SKM-1 (cell line): ENCODE data around the gene ITPK1.

Experiments
- DNase-seq: peaks from one replicate; lab custom pipeline; 2025; ENCODE audit not compliant: unreplicated experiment; lab: John Stamatoyannopoulos, UW

Gene ITPK1

GRCh38 chr14:92958373-92959188 lies 157.1 kb downstream of the ITPK1 start:
- DNase-seq: no peak

- no peak for DNase-seq
These were observed 158.8 kb downstream of the ITPK1 start for GRCh38 chr14:92956961-92957360.

DNA sequence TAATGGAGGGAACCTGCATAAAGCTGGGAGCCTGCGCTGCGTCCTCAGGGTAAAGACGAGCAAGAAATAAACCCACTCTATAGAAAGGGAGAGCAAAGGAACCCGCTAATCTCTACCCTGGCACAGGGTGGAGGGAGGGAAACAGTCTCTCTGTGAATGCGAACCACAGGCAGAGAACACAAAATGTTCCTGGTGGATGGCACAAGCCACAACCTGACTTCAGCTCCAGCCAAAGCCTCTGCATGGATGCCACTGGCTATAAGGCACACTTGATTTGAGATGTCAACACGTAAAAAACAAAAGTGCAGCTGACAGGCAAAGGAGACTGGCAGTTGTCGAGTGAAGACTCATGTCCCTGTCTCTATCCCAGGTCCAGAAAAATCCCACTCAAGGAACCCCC lies 160.3 kb downstream of the ITPK1 start:
- DNase-seq: no peak

DNA sequence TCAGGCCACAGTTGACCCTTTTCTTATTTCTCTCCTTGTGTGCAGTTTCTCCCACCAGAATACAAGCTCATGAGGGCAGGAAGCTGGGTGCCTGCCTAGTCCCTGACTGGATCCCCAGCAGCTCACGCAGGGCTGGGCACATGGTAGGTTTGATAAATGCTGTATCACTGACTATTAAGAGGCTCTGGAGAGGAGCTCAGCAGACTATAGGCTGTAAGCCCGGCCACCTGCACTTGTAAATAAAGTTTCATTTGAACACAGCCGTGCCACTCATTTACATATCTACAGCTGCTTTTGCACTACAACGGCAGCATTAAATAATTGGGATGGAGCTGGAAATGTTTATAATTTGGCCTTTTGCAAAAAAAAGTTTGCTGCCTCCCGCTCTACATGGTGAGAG lies 160.8 kb downstream of the ITPK1 start:
- no peak for DNase-seq

- no peak for DNase-seq
These were observed 162.2 kb downstream of the ITPK1 start for GRCh38 chr14:92953526-92953925.

- no peak for DNase-seq
These were observed 163.0 kb downstream of the ITPK1 start for GRCh38 chr14:92952481-92953298.

- no peak for DNase-seq
These were observed 163.7 kb downstream of the ITPK1 start for GRCh38 chr14:92951912-92952471.

DNA sequence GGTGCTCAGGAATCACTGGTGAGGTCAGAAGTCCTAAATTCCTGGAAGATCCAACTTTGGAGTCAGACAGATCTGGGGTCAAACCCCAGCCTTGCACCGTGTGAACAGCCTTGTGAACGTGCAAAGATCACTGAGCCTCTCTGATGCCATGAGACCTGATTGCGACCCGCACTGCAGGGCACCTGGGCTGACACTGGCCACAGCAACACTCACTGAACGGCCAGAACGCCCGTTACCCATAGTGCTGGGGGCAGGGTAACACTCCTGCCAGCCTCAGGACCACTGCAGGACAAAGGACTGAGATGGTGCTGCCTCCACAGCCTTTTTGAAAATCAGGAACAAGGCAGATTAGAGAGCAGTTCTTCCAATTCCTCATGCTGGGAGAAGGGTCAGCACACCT lies 164.5 kb downstream of the ITPK1 start:
- DNase-seq: no peak

DNA sequence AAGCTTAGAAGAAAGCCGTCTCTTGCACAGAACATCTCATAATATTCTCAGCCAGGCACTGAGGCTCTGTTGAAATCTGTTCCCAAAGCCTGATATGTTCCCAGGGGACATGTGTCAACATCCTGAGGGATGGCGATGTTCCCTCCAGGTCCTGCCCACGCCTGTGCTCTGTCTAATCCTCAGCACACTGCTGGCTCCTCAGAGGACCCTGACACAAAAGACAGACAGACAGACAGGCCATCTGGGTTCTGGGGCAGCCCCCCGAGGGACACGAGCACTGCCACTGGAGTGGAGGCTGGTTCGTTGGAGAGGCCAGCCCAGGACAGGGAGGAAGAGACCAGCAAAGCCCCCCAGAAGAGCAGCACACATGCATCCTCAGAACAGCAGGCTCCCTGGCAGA lies 165.0 kb downstream of the ITPK1 start:
- no peak for DNase-seq

DNA sequence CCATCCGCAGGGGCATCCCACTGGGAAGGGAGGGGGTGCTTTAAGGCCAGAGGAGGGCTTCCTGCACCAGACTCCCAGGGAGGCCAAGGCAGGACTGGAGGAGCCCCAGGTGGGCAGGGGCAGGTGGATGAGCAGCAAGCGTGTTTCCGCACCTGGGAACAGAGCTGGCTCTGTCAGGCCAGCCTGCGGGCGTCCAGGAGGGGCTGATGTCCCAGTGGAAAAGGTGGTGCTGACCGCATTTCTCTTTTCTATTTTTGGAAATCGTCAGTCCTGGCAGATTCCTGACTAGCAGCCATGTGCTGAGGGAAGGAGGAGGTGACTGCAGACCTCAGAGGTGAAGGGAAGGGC lies 165.6 kb downstream of the ITPK1 start:
- DNase-seq: no peak

DNA sequence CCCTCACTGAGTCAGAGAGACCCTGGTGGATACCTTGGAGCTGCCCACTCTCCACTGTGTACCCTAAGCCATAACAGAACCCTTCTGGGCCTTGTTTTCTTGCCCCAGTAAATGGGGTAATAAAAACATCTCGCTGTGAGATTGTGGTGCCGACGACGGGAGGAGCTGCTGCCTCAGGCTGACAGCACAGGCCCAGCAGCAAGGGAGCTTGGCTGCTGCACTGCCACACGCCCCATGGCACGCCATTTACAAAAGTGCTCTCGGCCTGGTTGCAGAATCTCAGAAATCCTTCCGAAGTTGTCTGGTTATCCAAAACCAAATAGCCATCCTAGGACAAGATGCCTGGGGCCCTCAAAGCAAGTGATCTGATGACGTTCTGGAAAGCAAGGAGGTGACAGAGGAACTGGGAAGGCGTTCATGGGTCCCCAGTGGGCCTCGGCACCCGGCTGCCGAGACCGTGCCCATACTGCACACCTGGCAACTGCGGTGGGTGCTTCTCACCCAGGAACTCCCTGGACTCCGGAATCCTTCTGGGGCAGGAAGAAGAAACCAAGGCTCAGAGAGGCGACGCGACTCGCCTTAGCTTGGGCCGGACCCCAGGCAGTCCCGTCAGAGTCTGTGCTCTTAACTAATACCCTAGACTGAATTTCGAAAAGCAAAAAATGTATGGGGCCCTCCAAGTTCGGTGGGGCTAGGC lies 166.1 kb downstream of the ITPK1 start:
- no peak for DNase-seq

DNA sequence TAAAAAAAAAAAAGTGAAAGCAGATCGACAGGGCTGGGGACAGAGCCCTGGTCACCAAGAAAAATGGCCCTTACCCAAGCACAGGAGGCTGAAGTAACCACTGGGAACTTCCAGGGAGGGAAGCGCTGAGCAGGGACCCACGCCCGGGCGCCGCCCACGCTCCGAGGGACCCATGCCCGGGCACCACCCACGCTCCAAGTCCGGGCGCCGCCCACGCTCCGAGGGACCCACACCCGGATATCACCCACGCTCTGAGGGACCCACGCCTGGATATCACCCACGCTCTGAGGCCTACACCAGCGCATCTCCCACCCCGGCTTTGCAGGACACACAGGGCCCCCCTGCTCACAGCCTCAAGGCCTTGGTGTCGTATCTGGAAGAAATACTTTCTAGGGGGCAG lies 167.1 kb downstream of the ITPK1 start:
- DNase-seq: no peak

- no peak for DNase-seq
These were observed 168.7 kb downstream of the ITPK1 start for GRCh38 chr14:92946847-92947545.

GRCh38 chr14:92945959-92946846 lies 169.5 kb downstream of the ITPK1 start:
- no peak for DNase-seq

DNA sequence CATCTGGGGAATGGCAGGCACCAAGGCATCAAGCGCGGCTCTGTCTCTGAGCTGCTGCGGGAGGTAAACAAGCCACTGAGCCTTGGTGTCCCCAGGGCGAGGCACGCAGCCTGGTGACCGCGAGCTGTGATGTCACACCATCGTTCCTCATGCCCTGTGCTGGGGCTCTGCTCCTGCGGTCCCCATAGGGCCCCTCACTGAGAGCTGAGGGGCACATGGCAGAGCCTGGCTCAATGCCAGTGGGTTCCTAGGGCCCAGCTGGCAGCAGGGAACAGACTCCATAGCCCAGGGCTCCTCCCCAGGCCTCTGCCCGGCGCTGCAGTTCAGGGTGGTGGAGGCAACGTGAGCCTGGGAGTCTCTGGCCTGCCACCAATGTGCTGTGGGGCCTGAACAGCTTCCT lies 170.2 kb downstream of the ITPK1 start:
- no peak for DNase-seq

DNA sequence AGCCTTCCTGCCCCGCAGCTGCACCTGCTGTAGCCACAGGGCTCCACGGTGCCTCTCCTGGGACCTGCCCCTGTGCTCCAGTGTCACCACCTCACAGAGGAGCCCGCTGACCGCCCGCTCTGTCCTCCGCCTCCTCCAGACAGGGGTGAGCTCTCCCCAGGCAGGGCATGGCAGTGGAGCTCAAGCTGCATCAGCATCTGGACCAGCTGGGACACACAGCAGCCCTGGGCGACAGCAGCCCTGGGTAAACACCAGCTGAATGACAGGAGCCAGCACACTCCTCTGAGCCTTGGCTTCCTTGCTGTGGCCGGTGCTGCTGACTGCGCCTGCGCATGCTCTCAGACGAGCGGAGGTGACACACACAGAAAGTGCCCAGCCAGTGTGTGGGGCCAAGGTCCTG lies 170.7 kb downstream of the ITPK1 start:
- DNase-seq: no peak

DNA sequence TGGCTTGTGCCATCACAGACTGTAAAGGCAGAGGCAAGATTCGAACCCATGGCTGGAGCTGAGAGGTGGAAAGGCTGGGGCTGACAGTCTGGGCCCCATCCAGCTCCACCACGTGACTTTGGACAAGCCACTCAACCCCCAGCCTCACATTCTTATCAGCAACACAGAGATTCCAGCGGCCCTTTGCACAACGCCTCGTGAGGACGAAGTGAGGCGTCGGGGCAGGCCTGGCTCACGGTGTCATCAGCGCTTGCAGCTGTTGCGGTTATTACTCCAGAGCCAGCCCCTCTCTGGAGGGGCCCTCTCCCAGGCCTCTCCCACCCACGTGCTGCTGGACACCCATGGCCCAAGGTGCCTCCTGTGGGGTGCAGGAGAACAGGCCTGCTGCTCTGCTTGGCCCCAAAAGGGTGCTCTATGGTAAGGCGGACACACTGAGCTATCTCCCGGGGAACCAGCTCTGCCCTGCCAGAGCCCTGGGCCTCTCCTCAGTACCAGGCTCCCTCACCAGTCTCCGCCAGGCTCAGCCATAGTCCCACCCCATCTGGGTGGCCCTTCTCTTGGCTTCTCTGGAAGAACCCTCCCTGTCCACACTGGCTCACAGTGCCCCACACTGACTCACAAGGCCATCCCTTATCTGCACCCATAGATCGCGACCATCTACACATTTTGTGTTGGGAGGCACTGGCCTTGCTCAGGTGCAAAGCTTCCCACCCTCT lies 171.7 kb downstream of the ITPK1 start:
- DNase-seq: no peak

DNA sequence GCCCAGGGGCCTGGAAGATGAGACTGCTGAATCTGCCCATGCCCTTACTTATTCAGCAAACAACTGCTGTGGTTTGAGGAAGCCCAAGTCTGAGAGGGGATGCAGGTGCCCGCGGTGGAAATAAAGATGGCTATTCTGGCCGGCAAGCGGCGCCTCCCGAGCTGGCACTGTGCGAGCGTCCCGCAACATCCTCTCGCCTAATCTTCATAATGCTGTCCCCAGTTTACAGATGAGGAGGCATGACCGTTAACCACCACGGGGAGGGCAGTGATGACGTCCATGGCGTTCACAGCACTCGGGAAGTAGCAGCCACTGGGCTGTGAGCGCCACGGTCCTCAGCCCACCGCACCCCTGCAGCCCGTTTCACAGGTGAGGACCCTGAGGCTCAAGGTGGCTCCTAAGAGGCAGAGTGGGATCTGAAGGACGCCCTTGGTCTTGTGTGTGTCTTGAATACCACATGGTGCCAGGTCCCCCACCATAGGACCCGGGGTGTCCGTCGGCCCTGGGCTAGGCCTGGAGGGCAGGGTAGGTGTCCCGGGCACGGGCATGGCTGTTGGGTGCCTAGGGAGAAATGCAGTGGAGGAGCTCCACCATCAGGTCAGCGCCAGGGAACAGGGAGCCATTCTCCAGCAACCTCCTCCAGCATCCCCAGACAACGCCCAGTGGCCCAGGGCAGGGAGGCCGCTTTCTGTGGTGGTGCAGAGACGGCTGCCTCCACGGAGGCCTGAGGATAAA lies 172.6 kb downstream of the ITPK1 start:
- no peak for DNase-seq

GRCh38 chr14:92942576-92942975 lies 173.1 kb downstream of the ITPK1 start:
- no peak for DNase-seq
